Left forelimb (tissue), 1 donor: Measurements from ENCODE around the gene IQCF5.
"Not testable (repeated sequence)": the region's sequence is repeated elsewhere in the genome, so short reads cannot be mapped to it uniquely, and the experiment has no call there.

Experiments used
- DNase-seq: peaks from one replicate; pipeline ENCODE4 v3.0.0-alpha.2; 2018; ENCODE audit warnings: low spot score

The IQCF5 gene

GRCh38 chr3:51868896-51869295 lies 6.5 kb downstream of the IQCF5 start:
- not testable (repeated sequence) for DNase-seq

- no peak for DNase-seq
Observed at GRCh38 chr3:51862886-51863285, 12.5 kb downstream of the IQCF5 start.

GRCh38 chr3:51860703-51861665 lies 14.4 kb downstream of the IQCF5 start, which contains the start of gene IQCF2:
Gene IQCF2, plus strand, starts transcription at chr3:51861615. Its CDS starts 52 bp downstream, at chr3:51861667.
- no peak for DNase-seq

- DNase-seq: not testable (repeated sequence)
Observed at GRCh38 chr3:51855411-51855810, 20.0 kb downstream of the IQCF5 start.

- no peak for DNase-seq
Observed at GRCh38 chr3:51845129-51845528, 30.3 kb downstream of the IQCF5 start.

- no peak for DNase-seq
Observed at GRCh38 chr3:51836606-51837005, 38.8 kb downstream of the IQCF5 start.

- DNase-seq: no peak
Observed at GRCh38 chr3:51830836-51831385, 44.5 kb downstream of the IQCF5 start.

- DNase-seq: no peak
Observed at GRCh38 chr3:51830345-51830744, 45.1 kb downstream of the IQCF5 start.

GRCh38 chr3:51828297-51828696 lies 47.1 kb downstream of the IQCF5 start:
- no peak for DNase-seq
